Activated CD4-positive, alpha-beta T cell treated with anti-CD3 and anti-CD28 coated beads for 48 hours (primary cell): ENCODE results near the gene TENM4.
"Not testable (repeated sequence)": the region's sequence is repeated elsewhere in the genome, so short reads cannot be mapped to it uniquely, and the experiment has no call there.

Experiments used
- DNase-seq: peaks from one replicate; pipeline ENCODE4 v3.0.0-alpha.2; 2020

The TENM4 gene

GRCh38 chr11:78643676-78644056 is 797.2 kb downstream of the TENM4 start:
- DNase-seq, result no peak

GRCh38 chr11:78642979-78643675 is 797.7 kb downstream of the TENM4 start:
- DNase-seq, result no peak

DNA sequence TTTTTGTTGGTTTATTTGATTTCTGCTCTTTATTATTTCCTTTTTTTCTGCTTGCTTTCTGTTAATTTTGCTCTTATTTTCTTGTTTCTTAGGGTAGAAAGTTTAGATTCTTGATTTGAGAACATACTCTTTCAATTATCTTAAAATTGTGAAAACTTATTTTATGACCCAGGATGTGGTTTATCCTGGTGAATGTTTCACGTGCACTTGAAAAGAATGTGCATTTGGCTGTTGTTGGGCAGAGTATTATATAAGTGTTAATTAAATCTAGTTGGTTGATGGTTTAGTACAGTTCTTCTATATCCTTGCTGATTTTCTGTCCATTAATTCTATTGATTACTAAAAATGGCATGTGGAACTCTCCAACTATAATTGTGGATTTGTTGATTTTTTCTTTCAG is 799.3 kb downstream of the TENM4 start:
- DNase-seq, result no peak

- DNase-seq, result no peak
These were observed 802.0 kb downstream of the TENM4 start for GRCh38 chr11:78638704-78639380.

GRCh38 chr11:78637527-78637926 is 803.3 kb downstream of the TENM4 start:
- DNase-seq, result not testable (repeated sequence)

- DNase-seq, result no peak
These were observed 804.9 kb downstream of the TENM4 start for GRCh38 chr11:78635814-78636506.

GRCh38 chr11:78633516-78634310 is 807.1 kb downstream of the TENM4 start:
- no peak for DNase-seq

DNA sequence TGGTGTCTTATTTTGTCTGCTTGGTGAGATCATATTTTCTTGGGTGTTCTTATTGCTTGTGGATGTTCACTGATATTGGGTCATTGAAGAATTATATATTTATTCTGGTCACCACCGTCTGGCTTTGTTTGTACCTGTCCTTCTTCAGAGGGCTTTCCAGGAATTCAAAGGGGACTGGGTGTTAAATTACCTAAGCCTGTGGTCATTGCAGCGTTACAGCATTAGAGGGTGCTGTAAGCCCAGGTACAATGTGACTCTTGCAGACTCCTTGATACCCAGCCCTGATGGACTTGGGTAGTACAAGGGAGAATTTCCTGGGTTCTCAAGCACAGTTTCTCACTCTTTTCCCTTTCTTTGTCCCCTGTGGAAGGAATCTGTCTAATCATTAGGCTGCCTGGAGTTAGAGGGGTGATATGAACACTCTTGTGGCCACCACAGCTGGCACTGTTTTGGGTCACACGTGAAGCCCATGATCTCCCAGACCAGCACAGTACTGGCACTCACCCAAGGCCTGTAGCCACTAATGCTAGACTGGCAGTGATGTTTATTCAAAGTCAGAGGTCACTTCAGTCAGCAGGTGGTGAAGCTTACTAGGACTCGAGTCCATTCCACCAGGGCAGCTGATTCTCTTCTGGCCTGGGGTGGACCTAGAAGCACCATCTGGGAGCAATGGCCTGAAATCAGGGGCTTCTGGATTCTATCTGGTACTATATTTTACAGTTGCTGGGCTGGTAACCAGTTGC is 810.1 kb downstream of the TENM4 start:
- DNase-seq, result no peak

DNA sequence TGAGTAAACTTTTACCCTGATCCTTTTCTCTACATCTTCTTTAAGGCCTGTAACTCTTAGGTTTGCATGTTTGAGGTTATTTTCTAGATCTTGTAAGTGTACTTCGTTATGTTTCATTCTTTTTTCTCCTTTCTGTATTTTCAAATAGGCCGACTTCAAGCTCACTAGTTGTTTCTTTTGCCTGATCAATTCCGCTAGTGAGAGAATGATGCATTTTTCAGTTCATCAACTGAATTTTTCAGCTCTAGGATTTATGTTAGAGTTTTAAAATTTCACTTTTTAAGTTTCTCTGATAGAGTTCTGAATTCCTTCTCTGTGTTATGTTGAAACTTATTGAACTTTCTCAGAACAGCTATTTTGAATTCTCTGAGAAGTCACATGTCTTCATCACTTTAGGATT is 810.7 kb downstream of the TENM4 start:
- DNase-seq, result no peak

- DNase-seq, result no peak
These were observed 818.2 kb downstream of the TENM4 start for GRCh38 chr11:78622666-78623065.

- DNase-seq, result no peak
These were observed 820.7 kb downstream of the TENM4 start for GRCh38 chr11:78620159-78620558.

DNA sequence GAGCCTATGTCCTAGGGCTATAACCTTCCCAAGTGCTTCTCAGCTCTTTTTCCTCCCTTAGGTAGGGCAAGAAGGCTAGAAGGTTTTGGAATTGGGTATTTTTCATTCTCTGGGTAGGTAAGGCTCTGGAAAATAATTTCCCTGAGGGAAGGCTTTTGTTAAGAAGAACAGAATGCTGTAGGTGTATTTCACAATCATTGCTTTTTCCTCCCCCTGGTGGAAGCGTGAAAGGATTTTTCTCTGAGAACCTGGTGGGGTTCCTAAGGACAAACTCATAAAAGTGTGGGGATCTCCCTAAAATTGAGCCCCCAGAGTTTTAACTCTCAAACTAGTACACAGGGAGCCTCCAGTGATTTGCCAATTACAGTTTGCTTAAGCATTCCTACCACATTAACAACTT is 825.1 kb downstream of the TENM4 start:
- DNase-seq, result no peak

DNA sequence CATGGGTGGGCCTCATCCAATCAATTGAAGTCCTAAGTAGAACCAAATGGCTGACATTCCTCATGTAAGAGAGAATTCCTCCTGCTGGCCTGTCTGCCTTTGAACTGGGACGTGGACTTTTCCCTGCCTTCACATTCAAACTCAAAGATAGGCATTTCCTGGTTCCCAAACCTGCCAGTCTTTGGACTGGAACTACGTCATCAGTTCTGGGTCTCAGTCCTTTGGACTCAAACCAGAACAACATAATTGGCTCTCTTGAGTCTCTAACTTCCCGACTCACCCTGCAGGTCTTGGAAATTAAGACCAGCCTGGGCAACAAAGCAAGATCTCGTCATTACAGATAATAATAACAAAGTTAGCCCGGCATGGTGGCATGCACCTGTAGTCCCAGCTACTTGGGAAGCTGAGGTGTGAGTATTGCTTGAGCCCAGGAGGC is 827.4 kb downstream of the TENM4 start:
- DNase-seq, result no peak

DNA sequence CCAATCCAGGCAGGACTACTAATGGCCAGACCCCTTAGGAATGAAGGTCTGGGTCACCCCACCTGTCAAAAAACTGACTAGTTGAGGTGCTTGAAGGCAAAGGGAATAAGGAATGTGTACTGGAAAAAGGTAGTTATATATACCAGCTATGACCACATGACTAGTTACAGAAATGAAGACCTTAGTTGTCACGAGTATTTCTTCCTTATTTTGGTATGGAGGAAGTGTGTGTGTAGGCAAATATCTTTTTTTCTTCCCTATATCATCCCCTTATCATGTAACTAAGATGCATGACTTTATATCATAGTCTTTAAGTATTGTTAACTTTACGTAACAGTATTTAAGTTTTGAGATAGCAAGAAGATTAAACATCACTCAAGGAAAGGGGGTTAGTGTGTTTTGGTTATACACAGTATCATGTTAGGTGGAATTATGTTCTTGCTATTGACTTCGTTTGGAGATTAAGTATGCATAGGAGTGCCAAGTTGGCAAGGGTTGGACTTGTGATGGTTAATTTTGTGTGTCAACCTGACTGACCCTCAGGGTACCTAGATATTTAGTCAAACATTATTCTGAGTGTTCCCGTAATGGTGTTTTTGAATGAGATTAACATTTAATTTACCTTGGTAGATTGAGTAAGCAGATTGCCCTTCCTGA is 828.0 kb downstream of the TENM4 start:
- DNase-seq, result no peak

DNA sequence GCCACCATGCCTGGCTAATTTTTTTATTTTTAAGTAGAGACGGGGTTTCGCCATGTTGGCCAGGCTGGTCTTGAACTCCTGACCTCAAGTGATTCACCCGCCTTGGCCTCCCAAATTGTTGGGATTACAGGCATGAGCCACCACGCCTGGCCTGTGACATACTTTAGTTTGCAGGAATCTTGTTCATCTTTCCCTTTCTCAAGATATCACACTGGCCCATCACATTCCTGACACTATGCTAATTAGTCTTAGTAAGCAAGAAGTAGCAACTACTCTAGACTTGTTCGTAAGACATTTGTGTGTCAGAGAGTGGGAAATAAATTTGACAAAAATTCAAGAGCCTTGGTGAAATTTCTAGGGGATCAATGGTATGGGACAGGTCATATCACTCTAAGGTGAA is 831.5 kb downstream of the TENM4 start:
- not testable (repeated sequence) for DNase-seq

DNA sequence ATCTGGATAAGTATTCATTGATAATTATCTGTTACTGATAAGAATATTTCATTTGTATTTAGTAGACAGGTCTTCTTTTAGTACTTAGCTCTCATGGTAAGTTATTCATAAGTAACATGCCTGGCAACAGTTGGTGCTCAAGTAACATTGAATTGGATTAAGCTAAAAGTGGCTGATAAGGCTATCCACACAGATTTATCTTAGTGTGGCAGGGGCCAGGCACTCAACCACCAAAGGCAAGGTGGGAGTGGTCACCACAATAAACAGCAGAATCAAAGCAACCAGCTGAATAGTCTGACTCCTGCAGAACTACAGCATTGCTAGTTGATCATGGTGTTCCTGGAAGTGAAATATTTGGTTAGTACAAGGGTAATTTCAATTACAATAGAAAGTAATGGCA is 833.1 kb downstream of the TENM4 start:
- DNase-seq, result no peak

- DNase-seq, result no peak
These were observed 834.2 kb downstream of the TENM4 start for GRCh38 chr11:78606667-78607066.

- no peak for DNase-seq
These were observed 835.5 kb downstream of the TENM4 start for GRCh38 chr11:78605296-78605695.

- no peak for DNase-seq
These were observed 837.0 kb downstream of the TENM4 start for GRCh38 chr11:78603792-78604191.
